Measurements from ENCODE around the gene MYH16.
"Not testable (repeated sequence)": the region's sequence is repeated elsewhere in the genome, so short reads cannot be mapped to it uniquely, and the experiment has no call there.

MYH16 gene

GRCh38 chr7:99358521-99358920 is 85.9 kb downstream of the MYH16 start:
- DNase-seq: not testable (repeated sequence)

- DNase-seq: no peak
These were observed 87.0 kb downstream of the MYH16 start for GRCh38 chr7:99359465-99360154.

Data from amniotic stem cell (primary cell).